ENCODE results near the gene ZNF668. TPM values are rescaled to one million over a fixed set of nuclear protein-coding genes. Genes with fewer than 3 reads are reported as not detected.

The ZNF668 gene
- total and polyA plus RNA-seq, 9 donors: 1.3 to 7.4 (median 5.7) TPM

DNA sequence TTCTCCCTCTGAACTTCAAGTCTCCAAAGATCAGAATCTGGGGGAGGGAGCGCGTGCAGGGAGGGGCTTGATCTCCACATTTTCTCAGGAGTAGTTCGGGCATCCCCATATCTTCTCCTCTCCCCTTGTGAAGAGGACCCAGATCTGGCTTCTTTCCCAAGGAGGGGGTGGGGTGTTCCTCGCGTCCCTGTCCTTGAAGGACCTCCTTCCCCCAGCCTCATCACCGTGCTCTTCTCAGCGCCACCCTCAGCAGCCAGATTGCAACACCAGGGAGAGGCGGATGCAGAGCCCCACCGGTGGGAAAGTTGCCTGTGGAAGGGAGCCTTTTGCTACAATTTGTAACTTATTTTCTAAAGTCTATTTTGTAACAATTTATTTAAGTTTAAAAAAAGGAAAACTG is 9.0 kb upstream of the ZNF668 start:
- no peak overlapping the region for H3K27ac ChIP-seq
- WGBS, 3 donors: 35 to 47% (median 37%) methylated on average over 9 of the region's 9 CpGs
- intact Hi-C loops (cut with DNase I): loop anchor here in 1 of 4 donors (10.0 kb wide), 1 partner anchor 102 kb away; the partner anchor contains the start of gene FUS
- H3K9me3 ChIP-seq: no peaks in the 10 kb centered on the region
- H3K4me1 ChIP-seq (ENCODE audit: insufficient read depth): peaks cover 2% of the 10 kb centered on the region
- DNase-seq: no peak
- no peaks in the 10 kb centered on the region for H3K27me3 ChIP-seq
- TF ChIP-seq POLR2A (IDR thresholded peaks at IDR 0.05): no peak
- TF ChIP-seq, protein P1, sequence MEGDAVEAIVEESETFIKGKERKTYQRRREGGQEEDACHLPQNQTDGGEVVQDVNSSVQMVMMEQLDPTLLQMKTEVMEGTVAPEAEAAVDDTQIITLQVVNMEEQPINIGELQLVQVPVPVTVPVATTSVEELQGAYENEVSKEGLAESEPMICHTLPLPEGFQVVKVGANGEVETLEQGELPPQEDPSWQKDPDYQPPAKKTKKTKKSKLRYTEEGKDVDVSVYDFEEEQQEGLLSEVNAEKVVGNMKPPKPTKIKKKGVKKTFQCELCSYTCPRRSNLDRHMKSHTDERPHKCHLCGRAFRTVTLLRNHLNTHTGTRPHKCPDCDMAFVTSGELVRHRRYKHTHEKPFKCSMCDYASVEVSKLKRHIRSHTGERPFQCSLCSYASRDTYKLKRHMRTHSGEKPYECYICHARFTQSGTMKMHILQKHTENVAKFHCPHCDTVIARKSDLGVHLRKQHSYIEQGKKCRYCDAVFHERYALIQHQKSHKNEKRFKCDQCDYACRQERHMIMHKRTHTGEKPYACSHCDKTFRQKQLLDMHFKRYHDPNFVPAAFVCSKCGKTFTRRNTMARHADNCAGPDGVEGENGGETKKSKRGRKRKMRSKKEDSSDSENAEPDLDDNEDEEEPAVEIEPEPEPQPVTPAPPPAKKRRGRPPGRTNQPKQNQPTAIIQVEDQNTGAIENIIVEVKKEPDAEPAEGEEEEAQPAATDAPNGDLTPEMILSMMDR (IDR thresholded peaks at IDR 0.05): no peak
- TF ChIP-seq EP300 (IDR thresholded peaks at IDR 0.05): no peak
- H3K4me3 ChIP-seq: no peak overlapping the region
- no peaks in the 10 kb centered on the region for H3K36me3 ChIP-seq

- peak in 1 of 5 donors; percentile 16 for DNase-seq
- Histone ChIP-seq H3K4me3 (no peak overlapping the region), H3K27me3 (no peaks in the 10 kb centered on the region), H3K4me1 (ENCODE audit: insufficient read depth) (peaks cover 2% of the 10 kb centered on the region), H3K9me3 (no peaks in the 10 kb centered on the region), H3K27ac (no peak overlapping the region), H3K36me3 (no peaks in the 10 kb centered on the region)
- TF ChIP-seq, protein P1 (IDR thresholded peaks at IDR 0.05): no peak
- TF ChIP-seq POLR2A (IDR thresholded peaks at IDR 0.05) (no peak), EP300 (IDR thresholded peaks at IDR 0.05) (no peak)
- intact Hi-C loops (cut with DNase I): loop anchor here in 1 of 4 donors (10.0 kb wide), 1 partner anchor 102 kb away; the partner anchor contains the start of gene FUS
- 62 to 76% (median 63%) methylated on average over 13 to 14 of the region's 14 CpGs for WGBS, 3 donors
Observed at GRCh38 chr16:31082368-31083045, 8.5 kb upstream of the ZNF668 start.

DNA sequence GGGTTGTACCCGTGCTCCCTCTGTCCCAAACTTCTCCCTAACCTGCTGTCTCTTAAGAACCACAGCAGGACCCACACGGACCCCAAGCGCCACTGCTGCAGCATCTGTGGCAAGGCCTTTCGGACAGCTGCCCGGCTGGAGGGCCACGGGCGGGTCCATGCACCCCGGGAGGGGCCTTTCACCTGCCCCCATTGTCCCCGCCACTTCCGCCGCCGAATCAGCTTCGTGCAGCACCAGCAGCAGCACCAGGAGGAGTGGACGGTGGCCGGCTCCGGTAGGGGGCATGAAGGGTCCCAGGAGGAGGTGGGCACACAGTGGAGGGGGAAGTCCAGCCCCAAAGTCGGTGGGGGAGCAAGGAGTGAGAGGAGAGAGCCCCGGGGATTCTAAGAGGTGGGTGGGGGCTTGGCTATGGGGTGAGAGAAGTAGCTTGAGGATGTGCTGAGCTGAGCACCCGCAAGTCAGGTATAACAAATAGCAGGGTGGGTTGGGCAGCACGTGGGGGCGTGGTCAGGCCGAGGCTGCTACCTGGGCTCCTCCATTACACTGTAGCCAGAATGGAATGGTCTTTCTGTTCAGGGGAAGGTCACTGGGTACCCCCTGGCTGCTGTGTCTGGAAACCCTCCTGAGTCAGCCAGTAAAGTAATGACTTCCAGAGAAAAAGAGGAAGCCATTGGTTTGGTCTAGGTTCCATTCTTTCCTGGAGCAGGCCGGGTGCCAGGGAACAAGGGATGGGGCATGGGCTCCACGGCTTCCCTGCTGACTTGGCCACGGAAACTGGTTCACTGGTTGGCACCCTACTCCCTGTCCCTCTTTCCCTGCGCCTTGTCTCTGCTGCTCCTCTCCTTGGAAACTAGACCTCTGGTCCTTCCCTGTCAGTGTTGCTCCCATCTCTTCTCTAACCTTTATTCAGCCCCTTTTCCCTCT is 7.7 kb upstream of the ZNF668 start:
- H3K36me3 ChIP-seq: no peaks in the 10 kb centered on the region
- H3K9me3 ChIP-seq: no peaks in the 10 kb centered on the region
- TF ChIP-seq POLR2A (IDR thresholded peaks at IDR 0.05) (no peak), EP300 (IDR thresholded peaks at IDR 0.05) (no peak)
- TF ChIP-seq, protein P1 (IDR thresholded peaks at IDR 0.05): no peak
- 77 to 81% (median 78%) methylated on average over 26 of the region's 26 CpGs for WGBS, 3 donors
- intact Hi-C loops (cut with DNase I): loop anchor here in 1 of 4 donors (10.0 kb wide), 1 partner anchor 103 kb away; the partner anchor contains the start of gene FUS
- no peak overlapping the region for H3K27ac ChIP-seq
- no peak for DNase-seq
- H3K4me1 ChIP-seq (ENCODE audit: insufficient read depth): peaks cover 2% of the 10 kb centered on the region
- H3K4me3 ChIP-seq: no peak overlapping the region
- no peaks in the 10 kb centered on the region for H3K27me3 ChIP-seq

GRCh38 chr16:31080756-31081419 is 6.8 kb upstream of the ZNF668 start:
- 91 to 94% (median 93%) methylated on average over 13 of the region's 13 CpGs for WGBS, 3 donors
- H3K27me3 ChIP-seq: no peaks in the 10 kb centered on the region

More at GRCh38 chr16:31080756-31081419, 6.8 kb upstream of the ZNF668 start:
- H3K9me3 ChIP-seq: no peaks in the 10 kb centered on the region
- no peak overlapping the region for H3K27ac ChIP-seq
- no peak overlapping the region for H3K4me3 ChIP-seq
- peaks cover 2% of the 10 kb centered on the region for H3K4me1 ChIP-seq (ENCODE audit: insufficient read depth)
- intact Hi-C loops (cut with DNase I): loop anchor here in 1 of 4 donors (10.0 kb wide), 1 partner anchor 104 kb away; the partner anchor contains the start of gene FUS
- no peak for DNase-seq
- H3K36me3 ChIP-seq: no peaks in the 10 kb centered on the region
- TF ChIP-seq EP300 (IDR thresholded peaks at IDR 0.05) (no peak), POLR2A (IDR thresholded peaks at IDR 0.05) (no peak)
- TF ChIP-seq, protein P1 (IDR thresholded peaks at IDR 0.05): no peak

All from ovary (tissue), 9 donors.